Measurements from ENCODE around the gene ACOX3. TPM values are rescaled to one million over a fixed set of nuclear protein-coding genes. Genes with fewer than 3 reads are reported as not detected.

ACOX3 gene
- total RNA-seq, 1 donor from 2014 or later, result 51.6 TPM

GRCh38 chr4:8470451-8471024 lies 30.0 kb upstream of the ACOX3 start:
- H3K4me1 Mint-ChIP-seq (ENCODE audit: low read depth), result peaks cover 17% of the 10 kb centered on the region
- H3K27me3 Mint-ChIP-seq (ENCODE audit: low read depth), result no peaks in the 10 kb centered on the region
- no peak for TF ChIP-seq CTCF (IDR thresholded peaks at IDR 0.05)
- H3K27ac Mint-ChIP-seq (ENCODE audit: unreplicated experiment), result no peak overlapping the region
- DNase-seq (ENCODE audit: low spot score), result no peak
- H3K36me3 Mint-ChIP-seq (ENCODE audit: low read depth), result peaks cover 16% of the 10 kb centered on the region
- H3K9me3 Mint-ChIP-seq (ENCODE audit: low read depth), result no peaks in the 10 kb centered on the region
- no peak overlapping the region for H3K4me3 Mint-ChIP-seq (ENCODE audit: unreplicated experiment)

GRCh38 chr4:8469550-8469949 lies 29.0 kb upstream of the ACOX3 start:
- no peak for DNase-seq (ENCODE audit: low spot score)
- no peak for TF ChIP-seq CTCF (IDR thresholded peaks at IDR 0.05)
- H3K4me1 Mint-ChIP-seq (ENCODE audit: low read depth), result peaks cover 17% of the 10 kb centered on the region
- peaks cover 18% of the 10 kb centered on the region for H3K36me3 Mint-ChIP-seq (ENCODE audit: low read depth)
- H3K9me3 Mint-ChIP-seq (ENCODE audit: low read depth), result no peaks in the 10 kb centered on the region
- no peak overlapping the region for H3K27ac Mint-ChIP-seq (ENCODE audit: unreplicated experiment)
- no peak overlapping the region for H3K4me3 Mint-ChIP-seq (ENCODE audit: unreplicated experiment)
- no peaks in the 10 kb centered on the region for H3K27me3 Mint-ChIP-seq (ENCODE audit: low read depth)

- H3K27me3 Mint-ChIP-seq (ENCODE audit: low read depth), result no peaks in the 10 kb centered on the region
- H3K4me3 Mint-ChIP-seq (ENCODE audit: unreplicated experiment), result no peak overlapping the region
- H3K36me3 Mint-ChIP-seq (ENCODE audit: low read depth), result peaks cover 18% of the 10 kb centered on the region
- H3K27ac Mint-ChIP-seq (ENCODE audit: unreplicated experiment), result no peak overlapping the region
- no peaks in the 10 kb centered on the region for H3K9me3 Mint-ChIP-seq (ENCODE audit: low read depth)
- peaks cover 17% of the 10 kb centered on the region for H3K4me1 Mint-ChIP-seq (ENCODE audit: low read depth)
- TF ChIP-seq CTCF (IDR thresholded peaks at IDR 0.05), result peak; percentile 96
- DNase-seq (ENCODE audit: low spot score), result no peak
Measured at GRCh38 chr4:8468746-8469535, 28.4 kb upstream of the ACOX3 start.

- Mint-ChIP-seq H3K4me1 (ENCODE audit: low read depth) (peaks cover 2% of the 10 kb centered on the region), H3K4me3 (ENCODE audit: unreplicated experiment) (no peak overlapping the region), H3K9me3 (ENCODE audit: low read depth) (no peaks in the 10 kb centered on the region), H3K36me3 (ENCODE audit: low read depth) (peaks cover 21% of the 10 kb centered on the region), H3K27ac (ENCODE audit: unreplicated experiment) (no peak overlapping the region), H3K27me3 (ENCODE audit: low read depth) (no peaks in the 10 kb centered on the region)
- no peak for DNase-seq (ENCODE audit: low spot score)
- no peak for TF ChIP-seq CTCF (IDR thresholded peaks at IDR 0.05)
Measured at GRCh38 chr4:8467016-8467415, 26.5 kb upstream of the ACOX3 start.

GRCh38 chr4:8465615-8466611 lies 25.4 kb upstream of the ACOX3 start:
- DNase-seq (ENCODE audit: low spot score), result no peak
- Mint-ChIP-seq H3K9me3 (ENCODE audit: low read depth) (no peaks in the 10 kb centered on the region), H3K27me3 (ENCODE audit: low read depth) (no peaks in the 10 kb centered on the region), H3K4me3 (ENCODE audit: unreplicated experiment) (no peak overlapping the region), H3K27ac (ENCODE audit: unreplicated experiment) (no peak overlapping the region), H3K36me3 (ENCODE audit: low read depth) (peaks cover 23% of the 10 kb centered on the region), H3K4me1 (ENCODE audit: low read depth) (peaks cover 3% of the 10 kb centered on the region)
- no peak for TF ChIP-seq CTCF (IDR thresholded peaks at IDR 0.05)

Data from chondrocyte (in vitro differentiated cells).